PC-3 (cell line): ENCODE measurements around the gene HYDIN. TPM values are rescaled to one million over a fixed set of nuclear protein-coding genes. Genes with fewer than 3 reads are reported as not detected.
"Not testable (repeated sequence)": the region's sequence is repeated elsewhere in the genome, so short reads cannot be mapped to it uniquely, and the experiment has no call there.

ENCODE experiments used
- ATAC-seq: fragments of 200-7000 bp; cut with Tn5 transposase; 2 replicates; pipeline ENCODE4 v1.9.1; 2020; ENCODE audit warnings: mild to moderate bottlenecking, moderate library complexity
- BruUV-seq: library from RNA; stranded (reverse); fragments of 400-500 nt; replicated peaks from 2 replicates; lab custom pipeline; 2021; lab: Mats Ljungman, UMichigan
- CTCF ChIA-PET: fragments of 300-600 bp; sonication (Branson Sonifier 250); formaldehyde crosslinking; loops from one replicate; lab custom pipeline; 2022; ENCODE audit warnings: antibody characterized with exemption; lab: Charles Lee
- POLR2A ChIA-PET: fragments of 300-600 bp; sonication (Branson Sonifier 250); formaldehyde crosslinking; loops from one replicate; lab custom pipeline; 2022; ENCODE audit warnings: antibody characterized with exemption; ENCODE audit not compliant: unreplicated experiment; lab: Charles Lee
- DNase-seq: peaks from one replicate; pipeline ENCODE4 v3.0.0-alpha.2; 2015
- H2AFZ ChIP-seq: fragments of 300-600 bp; sonication (generic); 2 replicates; pipeline ENCODE4 v1.6.0; 2016; ENCODE audit warnings: antibody characterized with exemption, low read length
- H3F3A ChIP-seq: fragments of 300-600 bp; sonication (generic); one replicate; pipeline ENCODE4 v1.6.0; 2017; ENCODE audit warnings: antibody characterized with exemption, low read length, control low read depth, mild to moderate bottlenecking; ENCODE audit not compliant: unreplicated experiment
- H3K27ac ChIP-seq: fragments of 300-600 bp; sonication (generic); 2 replicates; pipeline ENCODE4 v1.5.1; 2016; ENCODE audit warnings: mild to moderate bottlenecking, low read length
- H3K27me3 ChIP-seq: fragments of 300-600 bp; sonication (generic); 2 replicates; pipeline ENCODE4 v1.6.1; 2016; ENCODE audit warnings: low read length, mixed read lengths
- H3K36me3 ChIP-seq: fragments of 300-600 bp; sonication (generic); 2 replicates; pipeline ENCODE4 v1.6.1; 2016; ENCODE audit warnings: low read depth, mixed run types, low read length, mixed read lengths
- H3K4me1 ChIP-seq: fragments of 300-600 bp; sonication (generic); 2 replicates; pipeline ENCODE4 v1.5.1; 2016; ENCODE audit warnings: low read length; ENCODE audit not compliant: insufficient read depth
- H3K4me2 ChIP-seq: fragments of 300-600 bp; sonication (generic); 2 replicates; pipeline ENCODE4 v1.6.0; 2016; ENCODE audit warnings: low read length
- H3K4me3 ChIP-seq: fragments of 300-600 bp; sonication (generic); 2 replicates; pipeline ENCODE4 v1.5.1; 2016; ENCODE audit warnings: mild to moderate bottlenecking, low read length, mixed read lengths
- H3K79me2 ChIP-seq: fragments of 300-600 bp; sonication (generic); 2 replicates; pipeline ENCODE4 v1.6.1; 2017; ENCODE audit warnings: low read length, mixed read lengths
- H3K9ac ChIP-seq: fragments of 300-600 bp; sonication (generic); 2 replicates; pipeline ENCODE4 v1.6.0; 2016; ENCODE audit warnings: mild to moderate bottlenecking, low read length
- H3K9me2 ChIP-seq: fragments of 300-600 bp; sonication (generic); replicated peaks from 2 replicates; pipeline ENCODE4 v1.6.1; 2016; ENCODE audit warnings: mixed run types, low read length, mixed read lengths
- H3K9me3 ChIP-seq: fragments of 300-600 bp; sonication (generic); 2 replicates; pipeline ENCODE4 v1.6.1; 2016; ENCODE audit warnings: low read length, mixed read lengths
- H4K20me1 ChIP-seq: fragments of 300-600 bp; sonication (generic); 2 replicates; pipeline ENCODE4 v1.6.1; 2016; ENCODE audit warnings: low read length, mixed read lengths
- intact Hi-C: fragments of 100-400 bp; cut with micrococcal nuclease; formaldehyde crosslinking; loops from 2 replicates; pipeline ENCODE4 v1.9.0; 2023
- total RNA-seq: library from RNA; depleted of rRNA; stranded (reverse); fragments of >200 nt; gene quantifications from 2 replicates; pipeline ENCODE4 v1.2.3, GENCODE V29; 2014

The HYDIN gene
- total RNA-seq, 1 experiment from 2014 or later, result 0.69 TPM

GRCh38 chr16:71151654-71152053, 78.9 kb downstream of the HYDIN start:
- H3K9ac ChIP-seq, ATAC-seq, H3K4me3 ChIP-seq, H3K4me1 ChIP-seq, DNase-seq, H4K20me1 ChIP-seq, CTCF ChIA-PET, H3K9me3 ChIP-seq, H3K4me2 ChIP-seq, H3K9me2 ChIP-seq, H3K36me3 ChIP-seq, H3F3A ChIP-seq, H3K27ac ChIP-seq, BruUV-seq, H3K27me3 ChIP-seq, intact Hi-C loops, POLR2A ChIA-PET, H2AFZ ChIP-seq, H3K79me2 ChIP-seq: not testable (repeated sequence)

- DNase-seq, H2AFZ ChIP-seq, H3K27me3 ChIP-seq, H3K4me2 ChIP-seq, H4K20me1 ChIP-seq, H3K9me2 ChIP-seq, BruUV-seq, H3K79me2 ChIP-seq, H3K9me3 ChIP-seq, H3F3A ChIP-seq, H3K9ac ChIP-seq, H3K36me3 ChIP-seq, ATAC-seq, intact Hi-C loops, H3K27ac ChIP-seq, POLR2A ChIA-PET, H3K4me1 ChIP-seq, CTCF ChIA-PET, H3K4me3 ChIP-seq: not testable (repeated sequence)
Measured at GRCh38 chr16:71143246-71143645, 87.3 kb downstream of the HYDIN start.

- H3K4me1 ChIP-seq, H3K27me3 ChIP-seq, H3K36me3 ChIP-seq, H3K4me3 ChIP-seq, intact Hi-C loops, H2AFZ ChIP-seq, CTCF ChIA-PET, H3K79me2 ChIP-seq, H4K20me1 ChIP-seq, H3K9me3 ChIP-seq, H3F3A ChIP-seq, BruUV-seq, ATAC-seq, POLR2A ChIA-PET, H3K9me2 ChIP-seq, H3K27ac ChIP-seq, H3K4me2 ChIP-seq, H3K9ac ChIP-seq, DNase-seq: not testable (repeated sequence)
Measured at GRCh38 chr16:71110565-71110964, 120.0 kb downstream of the HYDIN start.

- DNase-seq, H3K9me3 ChIP-seq, H3K27ac ChIP-seq, H3K36me3 ChIP-seq, POLR2A ChIA-PET, BruUV-seq, H3K27me3 ChIP-seq, H2AFZ ChIP-seq, ATAC-seq, intact Hi-C loops, H3K4me2 ChIP-seq, H3K9me2 ChIP-seq, CTCF ChIA-PET, H3K79me2 ChIP-seq, H4K20me1 ChIP-seq, H3K9ac ChIP-seq, H3K4me1 ChIP-seq, H3F3A ChIP-seq, H3K4me3 ChIP-seq: not testable (repeated sequence)
Measured at GRCh38 chr16:71109656-71110208, 120.8 kb downstream of the HYDIN start.

GRCh38 chr16:71105881-71106280, 124.6 kb downstream of the HYDIN start:
- BruUV-seq, CTCF ChIA-PET, H3K9me3 ChIP-seq, ATAC-seq, H2AFZ ChIP-seq, H3K4me3 ChIP-seq, DNase-seq, H3K4me2 ChIP-seq, H3K27me3 ChIP-seq, H3K9ac ChIP-seq, POLR2A ChIA-PET, intact Hi-C loops, H3F3A ChIP-seq, H3K9me2 ChIP-seq, H4K20me1 ChIP-seq, H3K36me3 ChIP-seq, H3K4me1 ChIP-seq, H3K79me2 ChIP-seq, H3K27ac ChIP-seq: not testable (repeated sequence)

- H3K9me3 ChIP-seq, BruUV-seq, H3K27me3 ChIP-seq, H3K36me3 ChIP-seq, POLR2A ChIA-PET, H3K9ac ChIP-seq, DNase-seq, intact Hi-C loops, H3K79me2 ChIP-seq, H3F3A ChIP-seq, H4K20me1 ChIP-seq, H3K4me1 ChIP-seq, H3K27ac ChIP-seq, CTCF ChIA-PET, H2AFZ ChIP-seq, H3K4me3 ChIP-seq, H3K9me2 ChIP-seq, H3K4me2 ChIP-seq: not testable (repeated sequence)
- peak; percentile 50 for ATAC-seq
Measured at GRCh38 chr16:71083573-71083972, 146.9 kb downstream of the HYDIN start.

GRCh38 chr16:71080777-71081176, 149.7 kb downstream of the HYDIN start:
- CTCF ChIA-PET, result not testable (repeated sequence)

More at GRCh38 chr16:71080777-71081176, 149.7 kb downstream of the HYDIN start:
- H2AFZ ChIP-seq, H3K4me2 ChIP-seq, H3K9ac ChIP-seq, H3K9me3 ChIP-seq, H3K4me1 ChIP-seq, H3K27ac ChIP-seq, H3K79me2 ChIP-seq, H3K9me2 ChIP-seq, BruUV-seq, H3K27me3 ChIP-seq, intact Hi-C loops, ATAC-seq, H4K20me1 ChIP-seq, H3F3A ChIP-seq, POLR2A ChIA-PET, H3K4me3 ChIP-seq, H3K36me3 ChIP-seq, DNase-seq: not testable (repeated sequence)
